ENCODE results near the gene GJC1.
"Not testable (repeated sequence)": the region's sequence is repeated elsewhere in the genome, so short reads cannot be mapped to it uniquely, and the experiment has no call there.

The GJC1 gene

GRCh38 chr17:44844390-44844830 lies 14.3 kb upstream of the GJC1 start:
- no peak for DNase-seq (ENCODE audit: low read depth)

- no peak for DNase-seq (ENCODE audit: low read depth)
Measured at GRCh38 chr17:44842748-44843147, 12.7 kb upstream of the GJC1 start.

GRCh38 chr17:44840936-44841335 lies 10.8 kb upstream of the GJC1 start:
- no peak for DNase-seq (ENCODE audit: low read depth)

- DNase-seq (ENCODE audit: low read depth), result no peak
Measured at GRCh38 chr17:44840274-44840673, 10.2 kb upstream of the GJC1 start.

- no peak for DNase-seq (ENCODE audit: low read depth)
Measured at GRCh38 chr17:44837196-44837595, 7.1 kb upstream of the GJC1 start.

- DNase-seq (ENCODE audit: low read depth), result no peak
Measured at GRCh38 chr17:44832805-44833204, 2.7 kb upstream of the GJC1 start.

- no peak for DNase-seq (ENCODE audit: low read depth)
Measured at GRCh38 chr17:44831371-44831770, 1.3 kb upstream of the GJC1 start.

GRCh38 chr17:44830359-44831288 lies 537 bp upstream of the GJC1 start:
- no peak for DNase-seq (ENCODE audit: low read depth)

GRCh38 chr17:44828919-44829522 lies 1.1 kb downstream of the GJC1 start:
- no peak for DNase-seq (ENCODE audit: low read depth)

- no peak for DNase-seq (ENCODE audit: low read depth)
Measured at GRCh38 chr17:44827863-44828262, 2.2 kb downstream of the GJC1 start.

- no peak for DNase-seq (ENCODE audit: low read depth)
Measured at GRCh38 chr17:44826123-44826790, 3.8 kb downstream of the GJC1 start.

- not testable (repeated sequence) for DNase-seq (ENCODE audit: low read depth)
Measured at GRCh38 chr17:44825236-44825635, 4.9 kb downstream of the GJC1 start.

GRCh38 chr17:44820631-44821212 lies 9.4 kb downstream of the GJC1 start:
- no peak for DNase-seq (ENCODE audit: low read depth)

- DNase-seq (ENCODE audit: low read depth), result not testable (repeated sequence)
Measured at GRCh38 chr17:44818508-44818907, 11.6 kb downstream of the GJC1 start.

- no peak for DNase-seq (ENCODE audit: low read depth)
Measured at GRCh38 chr17:44812263-44812662, 17.8 kb downstream of the GJC1 start.

- DNase-seq (ENCODE audit: low read depth), result not testable (repeated sequence)
Measured at GRCh38 chr17:44808656-44809388, 21.3 kb downstream of the GJC1 start.

GRCh38 chr17:44808156-44808555 lies 21.9 kb downstream of the GJC1 start:
- no peak for DNase-seq (ENCODE audit: low read depth)

- no peak for DNase-seq (ENCODE audit: low read depth)
Measured at GRCh38 chr17:44807817-44808155, 22.3 kb downstream of the GJC1 start.

GRCh38 chr17:44807093-44807816 lies 22.8 kb downstream of the GJC1 start:
- no peak for DNase-seq (ENCODE audit: low read depth)

- DNase-seq (ENCODE audit: low read depth), result no peak
Measured at GRCh38 chr17:44804302-44805089, 25.6 kb downstream of the GJC1 start.

Data from activated gamma-delta T cell treated with anti-CD3 and anti-CD28 coated beads, Interleukin-2, amount 50 U/mL, for 16 hours (primary cell).